Keratinocyte (primary cell): ENCODE results near the gene LAMP1. TPM values are rescaled to one million over a fixed set of nuclear protein-coding genes. Genes with fewer than 3 reads are reported as not detected.

Experiments
- DNase-seq: peaks from one replicate; pipeline ENCODE4 v3.0.0-alpha.2; 2011; ENCODE audit warnings: low read depth, missing footprints, low spot score
- FAIRE-seq: peaks from 2 replicates; lab custom pipeline; 2011; peaks lifted over from hg19 to GRCh38; lab: Jason Lieb, UNC
- H2AFZ ChIP-seq: 2 replicates; pipeline ENCODE4 v1.6.0; 2012; ENCODE audit warnings: low read length, control low read depth, inconsistent platforms; ENCODE audit not compliant: control insufficient read depth
- H3K27ac ChIP-seq: 2 replicates; pipeline ENCODE4 v1.5.1; 2011; ENCODE audit warnings: low read length; ENCODE audit not compliant: control insufficient read depth, insufficient read depth
- H3K27me3 ChIP-seq: 3 replicates; pipeline ENCODE4 v1.6.0; 2011; ENCODE audit warnings: low read length; ENCODE audit not compliant: control insufficient read depth, insufficient read depth; ENCODE audit errors: extremely low read depth
- H3K36me3 ChIP-seq, 2 experiments: 2 replicates in 1 of 2; 3 replicates in 1 of 2; pipeline ENCODE4 v1.5.1; 2011; ENCODE audit warnings: low read length in 2 of 2, mild to moderate bottlenecking in 1 of 2; ENCODE audit not compliant: control insufficient read depth in 2 of 2, insufficient read depth in 2 of 2; ENCODE audit errors: extremely low read depth in 1 of 2
- H3K4me1 ChIP-seq: 3 replicates; pipeline ENCODE4 v1.5.1; 2011; ENCODE audit warnings: low read length; ENCODE audit not compliant: control insufficient read depth, insufficient read depth; ENCODE audit errors: extremely low read depth
- H3K4me2 ChIP-seq: 3 replicates; pipeline ENCODE4 v1.6.0; 2011; ENCODE audit warnings: low read depth, low read length; ENCODE audit not compliant: control insufficient read depth, insufficient read depth; ENCODE audit errors: extremely low read depth
- H3K4me3 ChIP-seq, 3 experiments: fragments of 200-600 bp in 1 of 3; sonication (generic) in 1 of 3; 2 replicates in 2 of 3; 3 replicates in 1 of 3; pipeline ENCODE4 v1.5.1; 2011 to 2016; ENCODE audit warnings: low read length in 3 of 3, mild to moderate bottlenecking in 3 of 3, control low read depth in 2 of 3, inconsistent platforms in 1 of 3, low read depth in 1 of 3, mixed read lengths in 1 of 3, mixed run types in 1 of 3, moderate library complexity in 1 of 3; ENCODE audit not compliant: control insufficient read depth in 2 of 3, insufficient read depth in 2 of 3; ENCODE audit errors: extremely low read depth in 1 of 3
- H3K79me2 ChIP-seq: 2 replicates; pipeline ENCODE4 v1.6.0; 2012; ENCODE audit warnings: low read length; ENCODE audit not compliant: control insufficient read depth, insufficient read depth
- H3K9ac ChIP-seq: 3 replicates; pipeline ENCODE4 v1.6.0; 2011; ENCODE audit warnings: low read length; ENCODE audit not compliant: control insufficient read depth, insufficient read depth; ENCODE audit errors: extremely low read depth
- H3K9me1 ChIP-seq: 3 replicates; pipeline ENCODE4 v1.6.0; 2011; ENCODE audit warnings: low read length; ENCODE audit not compliant: control insufficient read depth, insufficient read depth; ENCODE audit errors: extremely low read depth
- H3K9me3 ChIP-seq: 2 replicates; pipeline ENCODE4 v1.5.1; 2012; ENCODE audit warnings: low read depth, low read length; ENCODE audit not compliant: control insufficient read depth
- H4K20me1 ChIP-seq: 3 replicates; pipeline ENCODE4 v1.6.0; 2011; ENCODE audit warnings: low read length; ENCODE audit not compliant: control insufficient read depth, insufficient read depth; ENCODE audit errors: extremely low read depth
- EZH2 ChIP-seq: IDR thresholded peaks from one replicate; pipeline ENCODE4 v1.6.1; 2012; ENCODE audit warnings: inconsistent platforms, mild to moderate bottlenecking, low read length, moderate library complexity
- dilution Hi-C: fragments of 300-500 bp; cut with MboI; formaldehyde crosslinking; loops from one replicate; pipeline ENCODE4 v1.7.0; 2020; ENCODE audit warnings: low sequenced_read_pairs; ENCODE audit not compliant: extremely low pct_ligation_motif_present
- polyA plus RNA-seq, 5 experiments: library from polyadenylated mRNA; depleted of rRNA in 3 of 5; stranded (reverse) in 3 of 5; stranded (forward) in 1 of 5; unstranded in 1 of 5; fragments of >200 nt; gene quantifications; 1 replicate in 1 of 5; 2 replicates in 3 of 5; 3 replicates in 1 of 5; pipeline versions ENCODE4 v1.2.1 to v1.2.3, GENCODE V29; 2011 to 2012; ENCODE audit warnings: missing spikeins in 2 of 5, low read depth in 1 of 5, low replicate concordance in 1 of 5
- TF ChIP-seq, protein P1 (sequence below), 3 experiments: IDR thresholded peaks in 1 of 3; conservative IDR thresholded peaks in 1 of 3; optimal IDR thresholded peaks in 1 of 3; 2 replicates in 2 of 3; 3 replicates in 1 of 3; pipeline versions ENCODE3 to v1.5.1; 2011; ENCODE audit warnings: low read length in 3 of 3, mild to moderate bottlenecking in 3 of 3, moderate library complexity in 2 of 3, control low read depth in 1 of 3, inconsistent platforms in 1 of 3; ENCODE audit not compliant: insufficient read depth in 2 of 3; ENCODE audit errors: extremely low read depth in 1 of 3

LAMP1 gene
- polyA plus RNA-seq, 1 donor (not counting 4 experiments of a cell fraction or from before 2014, with no cell fraction given) = 202 TPM

DNA sequence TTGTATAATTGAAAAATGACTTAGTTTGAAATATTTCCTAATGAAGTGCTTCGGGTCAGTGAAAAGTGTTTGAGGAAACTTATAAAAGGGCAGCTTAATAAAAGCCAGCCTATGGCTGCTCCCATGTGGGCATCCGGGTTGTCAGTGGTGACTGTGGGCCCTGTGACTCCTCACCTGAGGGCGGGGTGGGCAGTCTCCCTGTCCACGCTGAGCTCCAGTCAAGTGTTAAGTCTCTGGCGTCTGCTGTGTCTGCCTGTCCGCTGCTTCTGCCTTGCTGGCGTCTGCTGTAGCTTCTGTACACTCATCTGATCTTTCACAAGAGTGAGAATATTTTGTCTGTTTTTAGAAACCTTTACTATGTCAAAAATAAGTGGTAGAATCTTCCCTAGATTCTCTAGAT lies 7.1 kb downstream of the LAMP1 start:
- FAIRE-seq = no peak
- Histone ChIP-seq H3K4me3 (no peak overlapping the region), H3K4me2 (no peak overlapping the region), H3K9me3 (no peaks in the 10 kb centered on the region), H2AFZ (no peak overlapping the region), H3K9me1 (peaks cover 6% of the 10 kb centered on the region), H3K4me1 (peaks cover 18% of the 10 kb centered on the region), H4K20me1 (peaks cover 29% of the 10 kb centered on the region), H3K27ac (no peak overlapping the region), H3K9ac (no peak overlapping the region), H3K79me2 (peaks cover 93% of the 10 kb centered on the region), H3K36me3 (peaks cover 4 to 5% of the 10 kb centered on the region in 2 experiments), H3K27me3 (no peaks in the 10 kb centered on the region)
- no peak for DNase-seq
- no peak for TF ChIP-seq EZH2
- TF ChIP-seq, protein P1, sequence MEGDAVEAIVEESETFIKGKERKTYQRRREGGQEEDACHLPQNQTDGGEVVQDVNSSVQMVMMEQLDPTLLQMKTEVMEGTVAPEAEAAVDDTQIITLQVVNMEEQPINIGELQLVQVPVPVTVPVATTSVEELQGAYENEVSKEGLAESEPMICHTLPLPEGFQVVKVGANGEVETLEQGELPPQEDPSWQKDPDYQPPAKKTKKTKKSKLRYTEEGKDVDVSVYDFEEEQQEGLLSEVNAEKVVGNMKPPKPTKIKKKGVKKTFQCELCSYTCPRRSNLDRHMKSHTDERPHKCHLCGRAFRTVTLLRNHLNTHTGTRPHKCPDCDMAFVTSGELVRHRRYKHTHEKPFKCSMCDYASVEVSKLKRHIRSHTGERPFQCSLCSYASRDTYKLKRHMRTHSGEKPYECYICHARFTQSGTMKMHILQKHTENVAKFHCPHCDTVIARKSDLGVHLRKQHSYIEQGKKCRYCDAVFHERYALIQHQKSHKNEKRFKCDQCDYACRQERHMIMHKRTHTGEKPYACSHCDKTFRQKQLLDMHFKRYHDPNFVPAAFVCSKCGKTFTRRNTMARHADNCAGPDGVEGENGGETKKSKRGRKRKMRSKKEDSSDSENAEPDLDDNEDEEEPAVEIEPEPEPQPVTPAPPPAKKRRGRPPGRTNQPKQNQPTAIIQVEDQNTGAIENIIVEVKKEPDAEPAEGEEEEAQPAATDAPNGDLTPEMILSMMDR (optimal IDR thresholded peaks at IDR 0.05 in 1 of 3, IDR thresholded peaks at IDR 0.05 in 1 of 3, conservative IDR thresholded peaks at IDR 0.05 in 1 of 3; ENCODE audit: extremely low read depth in 1 of 3, insufficient read depth in 2 of 3, low read length in 3 of 3) = no peak
- dilution Hi-C loops = no loop called here

DNA sequence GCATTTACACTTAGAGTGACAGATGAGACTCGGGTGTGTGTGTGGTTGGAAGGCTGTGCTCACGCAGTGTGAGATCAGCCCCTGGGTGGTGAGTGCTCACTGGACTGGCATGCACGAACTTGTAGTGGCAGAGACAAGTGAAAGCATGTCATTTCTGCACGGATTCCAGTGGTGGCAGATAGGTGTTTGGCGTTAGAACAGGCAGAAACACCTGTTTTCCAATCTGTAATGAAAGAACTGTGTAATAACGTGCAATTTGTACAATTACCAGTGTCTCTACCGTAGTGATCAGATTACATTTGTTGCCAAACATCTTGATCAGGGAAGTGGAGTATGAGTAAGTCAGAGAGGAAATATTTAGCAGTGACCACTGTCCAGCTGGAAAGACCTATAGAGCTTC lies 8.2 kb downstream of the LAMP1 start:
- H3K4me1 ChIP-seq = peaks cover 18% of the 10 kb centered on the region
- H3K79me2 ChIP-seq = peaks cover 88% of the 10 kb centered on the region
- no peak overlapping the region for H2AFZ ChIP-seq
- TF ChIP-seq, protein P1 (optimal IDR thresholded peaks at IDR 0.05 in 1 of 3, IDR thresholded peaks at IDR 0.05 in 1 of 3, conservative IDR thresholded peaks at IDR 0.05 in 1 of 3; ENCODE audit: extremely low read depth in 1 of 3, insufficient read depth in 2 of 3, low read length in 3 of 3) = peak in 1 of 3 experiments; percentile 6
- TF ChIP-seq EZH2 = no peak
- peaks cover 26% of the 10 kb centered on the region for H4K20me1 ChIP-seq
- H3K9ac ChIP-seq = no peak overlapping the region
- peaks cover 6% of the 10 kb centered on the region for H3K9me1 ChIP-seq
- H3K4me2 ChIP-seq = peak overlapping the region; percentile 77
- H3K36me3 ChIP-seq = peaks cover 7 to 8% of the 10 kb centered on the region in 2 experiments
- no peaks in the 10 kb centered on the region for H3K27me3 ChIP-seq
- FAIRE-seq = peak; percentile 99
- H3K4me3 ChIP-seq = peak overlapping the region in 1 of 3 experiments; percentile 19
- dilution Hi-C loops = no loop called here
- DNase-seq = peak; percentile 96
- no peaks in the 10 kb centered on the region for H3K9me3 ChIP-seq
- H3K27ac ChIP-seq = peak overlapping the region; percentile 43
